VCaP (cell line): ENCODE measurements around the gene BNIP1.

Experiments
- H3K27ac ChIP-seq: fragments of 450-650 bp; 2 replicates; pipeline ENCODE4 v1.5.1; 2017
- TF ChIP-seq, protein P1 (sequence below): fragments of 450-650 bp; conservative IDR thresholded peaks from 2 replicates; pipeline ENCODE4 v1.5.1; 2017; ENCODE audit warnings: mild to moderate bottlenecking, moderate library complexity

BNIP1 gene

DNA sequence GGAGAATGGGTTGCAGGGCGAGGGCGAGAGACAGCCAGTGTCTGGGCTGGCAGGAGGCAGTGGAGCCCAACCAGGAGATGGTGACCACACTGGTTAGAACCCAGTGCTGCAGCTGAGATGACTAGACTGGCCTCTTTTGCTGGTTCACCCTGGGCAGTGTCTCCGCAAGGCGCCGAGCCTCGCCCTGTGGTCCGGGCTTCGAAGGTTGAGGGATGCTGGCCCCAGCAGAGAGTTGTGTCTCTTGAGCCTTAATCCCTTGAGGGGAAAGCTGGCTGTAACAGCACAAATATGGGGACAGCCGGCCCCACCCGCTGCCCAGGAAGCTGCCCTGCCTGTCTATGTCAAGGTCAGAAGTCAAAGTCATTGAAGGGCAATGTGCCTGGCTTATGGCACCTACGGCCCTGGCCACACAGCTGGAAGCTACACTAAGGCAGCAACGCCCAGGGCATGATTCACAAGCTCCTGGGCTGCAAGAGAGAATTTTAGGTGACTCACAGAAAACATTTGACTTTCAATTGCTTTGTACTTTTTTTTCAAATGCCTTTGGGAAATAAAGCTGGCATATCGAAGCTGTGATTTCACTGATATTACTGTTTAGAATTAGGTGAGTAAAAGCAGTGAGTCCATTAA is 57.4 kb downstream of the BNIP1 start:
- no peak overlapping the region for H3K27ac ChIP-seq
- TF ChIP-seq, protein P1, sequence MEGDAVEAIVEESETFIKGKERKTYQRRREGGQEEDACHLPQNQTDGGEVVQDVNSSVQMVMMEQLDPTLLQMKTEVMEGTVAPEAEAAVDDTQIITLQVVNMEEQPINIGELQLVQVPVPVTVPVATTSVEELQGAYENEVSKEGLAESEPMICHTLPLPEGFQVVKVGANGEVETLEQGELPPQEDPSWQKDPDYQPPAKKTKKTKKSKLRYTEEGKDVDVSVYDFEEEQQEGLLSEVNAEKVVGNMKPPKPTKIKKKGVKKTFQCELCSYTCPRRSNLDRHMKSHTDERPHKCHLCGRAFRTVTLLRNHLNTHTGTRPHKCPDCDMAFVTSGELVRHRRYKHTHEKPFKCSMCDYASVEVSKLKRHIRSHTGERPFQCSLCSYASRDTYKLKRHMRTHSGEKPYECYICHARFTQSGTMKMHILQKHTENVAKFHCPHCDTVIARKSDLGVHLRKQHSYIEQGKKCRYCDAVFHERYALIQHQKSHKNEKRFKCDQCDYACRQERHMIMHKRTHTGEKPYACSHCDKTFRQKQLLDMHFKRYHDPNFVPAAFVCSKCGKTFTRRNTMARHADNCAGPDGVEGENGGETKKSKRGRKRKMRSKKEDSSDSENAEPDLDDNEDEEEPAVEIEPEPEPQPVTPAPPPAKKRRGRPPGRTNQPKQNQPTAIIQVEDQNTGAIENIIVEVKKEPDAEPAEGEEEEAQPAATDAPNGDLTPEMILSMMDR = no peak

GRCh38 chr5:173202266-173202875 is 58.0 kb downstream of the BNIP1 start:
- TF ChIP-seq, protein P1 = no peak

GRCh38 chr5:173204185-173204979 is 60.1 kb downstream of the BNIP1 start:
- no peak overlapping the region for H3K27ac ChIP-seq
- TF ChIP-seq, protein P1 = peak; percentile 75

More at GRCh38 chr5:173202266-173202875, 58.0 kb downstream of the BNIP1 start:
- H3K27ac ChIP-seq = no peak overlapping the region

GRCh38 chr5:173205916-173206315 is 61.6 kb downstream of the BNIP1 start:
- TF ChIP-seq, protein P1 = no peak

DNA sequence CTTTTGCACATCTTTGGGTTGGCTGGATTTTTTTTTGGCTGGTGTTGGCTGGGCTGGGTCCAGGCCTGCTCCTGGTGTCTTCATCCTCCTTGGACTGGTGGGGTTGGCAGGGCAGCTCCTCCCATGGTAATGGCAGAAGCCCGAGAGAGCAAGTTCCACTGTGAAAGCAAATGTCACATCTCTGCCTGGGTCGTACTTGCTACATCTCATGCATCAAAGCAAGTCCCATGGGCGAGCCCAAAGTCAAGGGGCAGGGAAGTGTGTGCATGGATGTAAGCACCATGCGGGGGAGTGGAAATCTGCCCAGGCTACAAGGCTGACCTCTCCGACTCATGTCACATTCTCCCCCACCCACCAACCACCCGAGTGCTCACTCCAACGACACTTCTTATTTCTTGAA is 64.0 kb downstream of the BNIP1 start:
- no peak overlapping the region for H3K27ac ChIP-seq
- TF ChIP-seq, protein P1 = no peak

More at GRCh38 chr5:173205916-173206315, 61.6 kb downstream of the BNIP1 start:
- no peak overlapping the region for H3K27ac ChIP-seq

DNA sequence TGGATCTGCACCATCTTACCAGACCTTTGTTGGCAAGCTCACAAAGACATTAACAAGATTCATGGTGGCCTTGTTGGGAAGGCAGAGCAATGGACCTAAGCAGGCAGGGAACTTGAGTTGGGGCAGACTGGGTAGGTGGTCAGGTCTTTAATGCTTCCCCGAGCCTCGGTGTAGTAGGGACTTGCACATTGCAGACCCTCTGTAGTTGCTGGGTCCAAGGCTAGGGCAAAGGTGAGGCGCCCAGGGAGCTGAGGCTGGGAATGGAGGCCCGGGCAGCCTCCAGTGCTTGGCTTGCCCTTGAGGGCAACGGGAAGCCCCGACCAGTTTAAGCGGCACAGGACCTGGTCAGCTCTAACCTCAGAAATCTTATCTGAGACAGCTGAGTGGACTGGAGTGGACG is 66.5 kb downstream of the BNIP1 start:
- no peak overlapping the region for H3K27ac ChIP-seq
- TF ChIP-seq, protein P1 = no peak

GRCh38 chr5:173211284-173211683 is 67.0 kb downstream of the BNIP1 start:
- no peak overlapping the region for H3K27ac ChIP-seq
- TF ChIP-seq, protein P1 = no peak
